Frontal cortex (tissue), 4 donors: Measurements from ENCODE around the gene PRTN3. TPM values are rescaled to one million over a fixed set of nuclear protein-coding genes. Genes with fewer than 3 reads are reported as not detected.
"Not testable (repeated sequence)": the region's sequence is repeated elsewhere in the genome, so short reads cannot be mapped to it uniquely, and the experiment has no call there.

Experiments
- DNase-seq, 2 donors: peaks; one replicate each; pipeline ENCODE4 v3.0.0; 2012; ENCODE audit warnings: low spot score in 2 of 2
- FAIRE-seq: peaks from 2 replicates; lab custom pipeline; 2012; peaks lifted over from hg19 to GRCh38; lab: Jason Lieb, UNC
- total RNA-seq: library from RNA; depleted of rRNA; stranded (reverse); fragments of >200 nt; gene quantifications from one replicate; pipeline ENCODE4 v1.2.3, GENCODE V29; 2014
- donor health status: control.
- donor health status: control.
- donor health status: control.

Gene PRTN3
- total RNA-seq, 1 donor from 2014 or later = 1.2 TPM

DNA sequence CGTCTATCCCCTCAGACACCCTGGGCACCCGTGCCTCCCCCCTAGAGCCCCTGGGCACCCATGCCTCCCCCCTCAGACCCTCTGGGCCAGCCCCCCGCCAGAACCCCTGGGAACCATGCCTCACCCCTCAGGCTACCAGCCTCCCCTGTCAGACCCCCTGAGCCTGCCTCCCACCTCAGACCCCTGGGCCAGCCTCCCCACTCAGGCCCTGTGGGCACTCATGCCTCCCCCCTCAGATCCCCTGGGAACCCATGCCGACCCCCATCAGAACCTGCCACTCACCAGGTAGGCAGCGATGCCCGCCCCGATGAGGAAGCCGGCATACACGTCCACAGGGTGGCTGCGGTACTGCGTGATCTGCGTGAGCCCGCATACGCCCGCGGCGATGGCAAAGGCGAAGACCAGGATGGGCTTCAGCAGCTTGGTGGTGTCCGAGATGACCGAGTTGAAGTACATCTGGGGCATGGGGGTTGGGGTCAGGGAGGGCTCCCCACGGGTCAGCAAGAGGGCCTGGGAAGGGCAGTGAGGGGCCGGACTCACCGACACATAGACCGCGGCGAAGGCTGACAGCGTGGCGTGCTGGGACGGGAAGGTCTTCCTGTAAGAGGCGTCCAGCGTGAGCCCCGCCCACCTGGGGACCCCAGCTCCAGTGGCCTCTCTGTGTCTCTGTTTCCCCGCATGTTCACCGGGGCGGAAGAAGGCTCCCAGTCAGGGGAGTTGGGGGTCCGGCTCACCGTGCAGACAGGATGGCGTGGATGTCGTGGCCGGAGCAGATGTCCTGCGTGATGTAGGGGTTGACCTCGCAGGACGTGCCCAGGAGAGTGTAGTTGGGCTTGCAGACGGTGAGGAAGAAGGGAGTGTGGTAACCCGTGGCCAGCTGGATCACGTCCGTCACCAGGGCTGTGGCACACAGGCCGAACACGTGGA lies 26.4 kb upstream of the PRTN3 start:
- FAIRE-seq (no peak), DNase-seq (no peak)

GRCh38 chr19:815079-815774 lies 25.6 kb upstream of the PRTN3 start:
- DNase-seq = no peak
- FAIRE-seq = no peak

DNA sequence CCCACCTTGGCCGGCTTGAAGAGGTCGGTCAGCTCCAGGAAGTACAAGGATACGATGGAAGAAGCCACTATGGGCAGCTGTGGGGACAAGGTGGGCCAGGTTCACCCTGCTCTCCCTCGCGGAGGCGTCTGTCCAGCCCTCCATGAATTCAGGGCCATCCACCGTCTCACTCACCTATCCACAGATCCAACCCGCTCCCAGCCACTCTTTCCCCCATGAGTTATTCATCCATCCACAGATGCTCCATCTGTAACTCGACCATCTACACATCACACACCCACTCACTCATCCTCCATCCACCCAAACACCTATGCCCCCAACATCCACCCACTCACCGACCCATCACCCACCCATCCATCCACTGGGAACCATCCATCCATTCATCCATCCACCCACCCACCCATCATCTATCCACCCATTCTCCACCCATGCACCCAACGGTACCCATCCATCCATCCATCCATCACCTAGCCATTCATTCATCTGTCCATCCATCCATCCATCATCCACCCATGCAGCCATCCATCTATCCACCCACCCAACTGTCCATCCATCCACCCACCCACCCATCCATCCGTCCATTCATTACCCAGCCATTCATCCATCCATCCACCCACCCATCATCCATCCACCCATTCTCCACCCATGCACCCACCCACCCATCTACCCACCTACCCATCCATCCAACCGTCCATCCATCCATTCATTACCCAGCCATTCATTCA lies 24.9 kb upstream of the PRTN3 start:
- FAIRE-seq (no peak), DNase-seq (no peak)

- no peak for FAIRE-seq
- no peak for DNase-seq
Measured at GRCh38 chr19:816500-816857, 24.3 kb upstream of the PRTN3 start.

- DNase-seq, FAIRE-seq: not testable (repeated sequence)
Measured at GRCh38 chr19:820212-820611, 20.6 kb upstream of the PRTN3 start.

DNA sequence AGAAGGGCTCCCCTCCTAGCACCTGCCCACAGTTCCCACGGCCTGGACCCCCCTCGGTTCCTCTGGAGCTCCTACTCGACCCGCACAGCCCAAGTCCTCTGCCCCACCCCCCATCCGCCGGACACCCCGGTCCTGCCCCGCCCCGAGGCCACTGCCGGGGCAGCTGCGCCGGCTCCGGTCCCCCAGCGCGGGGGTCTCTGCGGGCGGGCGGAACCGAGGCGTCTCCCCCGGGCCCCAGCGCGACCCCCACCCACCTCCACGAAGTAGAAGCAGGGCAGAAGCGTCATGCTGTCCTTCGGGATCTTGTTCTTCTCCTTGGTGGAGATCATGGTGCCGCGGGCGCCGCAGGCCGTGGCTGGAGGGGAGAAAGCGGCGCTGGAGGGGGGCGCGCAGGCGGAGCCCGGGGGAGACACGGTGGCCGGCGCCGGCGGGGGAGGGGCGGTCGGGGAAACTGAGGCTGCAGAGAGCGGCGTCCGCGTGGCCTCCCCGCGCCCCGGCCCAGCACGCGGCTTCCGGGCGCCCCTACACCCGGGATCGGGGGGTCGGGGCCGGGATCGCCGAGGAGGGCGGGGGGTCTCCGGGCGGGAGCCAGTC lies 19.5 kb upstream of the PRTN3 start:
- DNase-seq (peak in 1 of 2 donors; percentile 49), FAIRE-seq (no peak)

DNA sequence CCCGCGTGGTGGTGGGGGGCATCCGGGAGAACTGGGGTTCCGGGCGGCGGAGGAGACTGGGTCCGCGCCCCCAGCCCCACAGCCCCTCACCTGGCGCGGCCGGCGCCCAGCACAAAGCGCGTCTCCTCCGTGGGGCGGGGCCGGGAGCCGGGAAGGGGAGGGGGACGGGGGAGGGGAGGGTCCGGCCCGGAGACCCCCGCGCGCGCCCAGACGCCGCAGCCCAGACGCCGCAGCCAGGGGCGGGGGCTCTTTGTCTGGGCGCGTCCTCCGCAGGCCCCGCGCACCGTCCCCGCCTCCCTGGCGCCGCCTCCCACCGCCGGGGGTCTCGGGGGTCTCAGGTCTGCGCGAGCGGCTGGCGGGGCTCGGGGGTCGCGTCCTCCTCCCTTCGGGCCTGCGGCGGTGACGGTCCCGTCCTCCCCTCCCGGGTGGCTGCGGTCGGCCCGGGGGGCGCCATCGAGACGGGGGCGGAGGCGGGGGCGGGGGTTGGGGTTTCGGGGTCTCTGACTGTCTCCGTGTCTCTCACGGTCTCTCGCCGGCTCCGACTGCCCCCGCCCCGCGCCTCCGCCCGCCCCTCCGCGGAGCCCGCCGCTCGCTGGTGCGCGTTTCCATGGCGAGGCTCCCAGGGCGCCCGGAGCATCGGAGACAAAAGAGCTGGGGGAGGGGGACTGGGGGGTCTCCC lies 18.8 kb upstream of the PRTN3 start, which contains the start of gene PLPPR3:
TSS of gene PLPPR3 (minus strand) at position 131 of the 679 bp plus-strand sequence. CDS start 396 bp downstream, outside the sequence.
- FAIRE-seq = no peak

DNA sequence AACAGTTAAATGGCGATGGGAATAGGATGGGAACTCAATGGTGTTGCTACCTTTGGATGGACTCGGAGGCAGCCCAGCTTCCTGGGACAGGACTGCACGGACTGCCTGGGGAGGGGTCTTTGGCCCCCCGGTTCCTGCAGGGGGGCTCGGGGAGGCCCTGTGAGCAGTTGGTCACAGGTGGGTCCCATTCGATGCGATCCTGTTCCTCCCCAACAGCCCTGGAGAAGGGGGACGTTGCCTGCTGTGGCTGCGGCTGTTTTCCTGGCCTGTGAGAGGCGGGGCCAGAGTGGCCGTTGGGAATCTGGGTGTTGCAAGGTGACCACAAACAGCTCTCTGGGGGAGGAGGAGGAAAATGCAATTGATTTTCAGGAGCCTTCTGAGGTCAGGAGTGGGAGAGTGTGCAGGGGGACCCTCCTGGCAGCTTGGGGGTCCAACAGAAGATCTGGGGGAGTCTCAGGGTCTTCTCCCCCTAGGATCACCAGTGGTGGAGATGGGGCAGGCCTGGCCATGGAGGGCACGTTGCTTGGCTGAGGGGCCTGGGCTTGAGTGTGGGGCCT lies 17.2 kb upstream of the PRTN3 start:
- DNase-seq = peak in 1 of 2 donors; percentile 26
- no peak for FAIRE-seq

More for the DNA sequence above, 18.8 kb upstream of the PRTN3 start, which contains the start of gene PLPPR3:
- peak in 1 of 2 donors; percentile 55 for DNase-seq

GRCh38 chr19:824885-825284 lies 15.9 kb upstream of the PRTN3 start:
- DNase-seq = no peak
- FAIRE-seq = no peak

- FAIRE-seq = no peak
Measured at GRCh38 chr19:825897-826644, 14.7 kb upstream of the PRTN3 start.

DNA sequence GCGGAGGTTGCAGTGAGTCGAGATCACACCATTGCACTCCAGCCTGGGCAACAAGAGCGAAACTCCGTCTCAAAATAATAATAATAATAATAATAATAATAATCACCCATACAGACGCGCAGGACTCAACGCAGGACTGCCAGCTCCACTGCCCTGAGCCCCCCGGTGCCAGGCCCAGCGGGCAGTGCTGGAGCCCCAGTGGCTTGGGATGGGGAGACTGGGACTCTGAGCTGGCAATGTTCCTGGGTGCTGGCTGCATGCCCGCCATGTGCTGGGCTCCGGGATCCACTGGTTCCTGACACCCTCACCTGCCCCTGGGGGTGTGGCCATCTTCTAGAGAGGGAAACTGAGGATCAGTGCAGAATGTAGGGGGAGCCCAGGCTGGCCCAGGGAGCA lies 13.5 kb upstream of the PRTN3 start:
- FAIRE-seq (no peak), DNase-seq (no peak)

More at GRCh38 chr19:825897-826644, 14.7 kb upstream of the PRTN3 start:
- DNase-seq = no peak

- no peak for FAIRE-seq
- no peak for DNase-seq
Measured at GRCh38 chr19:827710-828321, 13.0 kb upstream of the PRTN3 start, which contains the start of gene AZU1. TSS of gene AZU1 (plus strand) at chr19:827837. CDS start at chr19:827847, 10 bp downstream.

DNA sequence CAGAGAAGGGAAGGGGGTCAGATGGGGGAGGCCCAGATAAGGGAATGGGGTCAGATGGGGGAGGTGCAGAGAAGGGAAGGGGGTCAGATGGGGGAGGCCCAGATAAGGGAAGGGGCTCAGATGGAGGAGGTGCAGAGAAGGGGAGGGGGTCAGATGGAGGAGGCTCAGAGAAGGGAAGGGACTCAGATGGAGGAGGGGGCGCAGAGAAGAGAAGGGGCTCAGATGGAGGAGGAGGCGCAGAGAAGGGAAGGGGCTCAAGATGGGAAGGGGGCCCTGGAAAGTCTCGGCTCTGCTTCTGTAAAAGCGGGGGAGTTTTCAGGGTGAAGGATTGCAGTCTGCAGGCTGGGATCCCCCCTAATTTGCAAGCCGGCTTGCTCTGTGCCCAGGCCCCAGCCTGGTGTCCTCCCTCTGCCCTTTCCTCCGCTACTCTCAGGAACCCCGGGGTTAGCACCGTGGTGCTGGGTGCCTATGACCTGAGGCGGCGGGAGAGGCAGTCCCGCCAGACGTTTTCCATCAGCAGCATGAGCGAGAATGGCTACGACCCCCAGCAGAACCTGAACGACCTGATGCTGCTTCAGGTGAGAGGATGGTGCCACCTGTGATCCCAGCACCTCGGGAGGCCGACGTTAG lies 11.6 kb upstream of the PRTN3 start:
- FAIRE-seq (no peak), DNase-seq (no peak)

- DNase-seq (no peak), FAIRE-seq (no peak)
Measured at GRCh38 chr19:831407-832369, 9.1 kb upstream of the PRTN3 start.

DNA sequence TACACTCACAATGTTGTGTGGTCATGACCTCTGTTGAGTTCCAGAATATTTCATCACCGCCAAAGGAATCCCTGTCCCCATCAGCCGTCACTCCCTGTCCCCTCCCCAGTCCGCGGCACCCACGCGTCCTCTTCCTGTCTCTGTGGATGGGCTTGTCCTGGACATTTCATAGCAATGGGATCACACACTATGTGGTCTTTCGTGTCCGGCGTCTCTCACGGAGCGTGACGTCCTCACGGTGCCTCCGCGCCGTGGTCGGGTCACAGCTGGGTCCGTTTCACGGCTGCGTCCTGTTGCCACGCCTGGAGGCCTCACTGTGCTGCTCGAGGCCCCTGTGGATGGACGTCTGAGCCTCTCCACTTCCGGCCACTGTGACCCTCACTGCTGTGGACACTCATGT lies 6.6 kb upstream of the PRTN3 start:
- DNase-seq (no peak), FAIRE-seq (no peak)

DNA sequence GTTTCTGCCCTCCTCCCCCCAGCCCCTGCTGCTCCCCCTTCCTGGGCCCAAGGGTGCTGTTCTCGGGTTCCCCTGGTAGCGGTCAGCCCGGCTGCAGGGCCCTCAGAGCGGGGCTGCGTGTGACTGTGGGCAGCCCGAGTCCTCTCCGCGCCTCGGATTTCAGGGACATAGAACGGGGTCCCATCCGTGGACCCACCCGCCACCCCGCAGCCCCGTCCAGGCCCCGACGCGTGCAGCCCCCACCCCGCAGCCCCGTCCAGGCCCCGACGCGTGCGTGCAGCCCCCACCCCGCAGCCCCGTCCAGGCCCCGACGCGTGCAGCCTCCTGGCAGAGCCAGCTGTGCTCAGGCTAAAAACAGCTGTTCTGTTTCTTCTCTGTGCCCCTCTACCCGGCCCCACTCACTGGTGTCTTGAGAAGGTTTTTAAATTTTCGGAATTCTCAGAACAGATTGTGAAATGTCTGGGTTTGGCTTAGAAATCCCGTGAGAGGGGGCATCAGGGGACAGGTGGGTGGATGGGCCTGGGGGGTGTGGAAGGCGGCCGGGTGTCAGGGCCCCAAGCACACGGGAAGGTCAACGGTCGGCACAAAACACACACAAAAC lies 5.5 kb upstream of the PRTN3 start:
- FAIRE-seq (no peak), DNase-seq (no peak)
